ENCODE data around the gene KNDC1. TPM values are rescaled to one million over a fixed set of nuclear protein-coding genes. Genes with fewer than 3 reads are reported as not detected.

KNDC1 gene
- polyA plus RNA-seq, 6 donors from 2014 or later, result 0.04 to 0.08 (median 0.08) TPM; not detected in 3

GRCh38 chr10:133156674-133157579, 3.1 kb upstream of the KNDC1 start:
- no peaks in the 10 kb centered on the region for H3K36me3 Mint-ChIP-seq
- no peak for ATAC-seq (ENCODE audit: low read depth in 2 of 2)
- peaks cover 0 to 2% (median 0%) of the 10 kb centered on the region in 3 donors for H3K4me1 Mint-ChIP-seq
- H3K4me3 Mint-ChIP-seq, result peak overlapping the region in 2 of 8 donors; percentile 32 to 39
- no peak overlapping the region for H3K27ac Mint-ChIP-seq
- peaks cover 0 to 5% (median 0%) of the 10 kb centered on the region in 7 donors for H3K9me3 Mint-ChIP-seq
- DNase-seq, result no peak
- H3K27me3 Mint-ChIP-seq, result peaks cover 6 to 38% (median 14%) of the 10 kb centered on the region in 3 donors

GRCh38 chr10:133157662-133158436, 2.2 kb upstream of the KNDC1 start:
- peaks cover 12 to 38% (median 14%) of the 10 kb centered on the region in 3 donors for H3K27me3 Mint-ChIP-seq
- peaks cover 0 to 5% (median 0%) of the 10 kb centered on the region in 7 donors for H3K9me3 Mint-ChIP-seq
- no peak for ATAC-seq (ENCODE audit: low read depth in 2 of 2)
- H3K4me3 Mint-ChIP-seq, result peak overlapping the region in 4 of 8 donors; percentile 10 to 73 (median 38)
- no peak for DNase-seq
- H3K4me1 Mint-ChIP-seq, result peaks cover 0 to 3% (median 2%) of the 10 kb centered on the region in 3 donors
- H3K36me3 Mint-ChIP-seq, result peaks cover 0 to 4% of the 10 kb centered on the region in 2 donors
- H3K27ac Mint-ChIP-seq, result no peak overlapping the region

GRCh38 chr10:133158437-133158755, 1.6 kb upstream of the KNDC1 start:
- peaks cover 15 to 42% (median 16%) of the 10 kb centered on the region in 3 donors for H3K27me3 Mint-ChIP-seq
- peaks cover 0 to 8% of the 10 kb centered on the region in 2 donors for H3K36me3 Mint-ChIP-seq
- H3K4me3 Mint-ChIP-seq, result peak overlapping the region in 4 of 8 donors; percentile 10 to 73 (median 40)
- ATAC-seq (ENCODE audit: low read depth in 2 of 2) (no peak), DNase-seq (no peak)
- no peak overlapping the region for H3K27ac Mint-ChIP-seq
- H3K9me3 Mint-ChIP-seq, result peaks cover 0 to 5% (median 0%) of the 10 kb centered on the region in 7 donors
- peaks cover 0 to 4% (median 2%) of the 10 kb centered on the region in 3 donors for H3K4me1 Mint-ChIP-seq

GRCh38 chr10:133158756-133159610, 1.0 kb upstream of the KNDC1 start:
- Mint-ChIP-seq H3K27me3 (peaks cover 18 to 46% (median 21%) of the 10 kb centered on the region in 3 donors), H3K9me3 (peaks cover 0 to 5% (median 0%) of the 10 kb centered on the region in 7 donors), H3K4me3 (peak overlapping the region in 6 of 8 donors; percentile 24 to 47 (median 42)), H3K27ac (no peak overlapping the region), H3K36me3 (peaks cover 0 to 8% of the 10 kb centered on the region in 2 donors), H3K4me1 (peaks cover 0 to 4% (median 2%) of the 10 kb centered on the region in 3 donors)
- DNase-seq (no peak), ATAC-seq (ENCODE audit: low read depth in 2 of 2) (no peak)

- H3K9me3 Mint-ChIP-seq, result peaks cover 0 to 4% (median 0%) of the 10 kb centered on the region in 7 donors
- H3K4me1 Mint-ChIP-seq, result peaks cover 0 to 4% (median 2%) of the 10 kb centered on the region in 3 donors
- H3K27ac Mint-ChIP-seq, result no peak overlapping the region
- peaks cover 12 to 42% (median 22%) of the 10 kb centered on the region in 3 donors for H3K27me3 Mint-ChIP-seq
- H3K4me3 Mint-ChIP-seq, result peak overlapping the region in 3 of 8 donors; percentile 24 to 47 (median 43)
- H3K36me3 Mint-ChIP-seq, result peaks cover 0 to 8% of the 10 kb centered on the region in 2 donors
- DNase-seq (no peak), ATAC-seq (ENCODE audit: low read depth in 2 of 2) (no peak)
Measured at GRCh38 chr10:133159611-133159949, 439 bp upstream of the KNDC1 start.

GRCh38 chr10:133160826-133161471, 930 bp downstream of the KNDC1 start:
- ATAC-seq (ENCODE audit: low read depth in 2 of 2), result no peak
- no peaks in the 10 kb centered on the region for H3K9me3 Mint-ChIP-seq
- H3K36me3 Mint-ChIP-seq, result peaks cover 0 to 8% of the 10 kb centered on the region in 2 donors
- peaks cover 0 to 4% (median 2%) of the 10 kb centered on the region in 3 donors for H3K4me1 Mint-ChIP-seq
- H3K27ac Mint-ChIP-seq, result no peak overlapping the region
- no peak for DNase-seq
- H3K27me3 Mint-ChIP-seq, result peaks cover 12 to 39% (median 23%) of the 10 kb centered on the region in 3 donors
- peak overlapping the region in 7 of 8 donors; percentile 24 to 65 (median 42) for H3K4me3 Mint-ChIP-seq

GRCh38 chr10:133161486-133162109, 1.6 kb downstream of the KNDC1 start:
- no peak for DNase-seq
- peak overlapping the region in 5 of 8 donors; percentile 24 to 60 (median 42) for H3K4me3 Mint-ChIP-seq
- peaks cover 12 to 45% (median 29%) of the 10 kb centered on the region in 3 donors for H3K27me3 Mint-ChIP-seq
- peaks cover 0 to 8% of the 10 kb centered on the region in 2 donors for H3K36me3 Mint-ChIP-seq
- no peak overlapping the region for H3K27ac Mint-ChIP-seq
- H3K9me3 Mint-ChIP-seq, result no peaks in the 10 kb centered on the region
- peaks cover 0 to 4% (median 2%) of the 10 kb centered on the region in 3 donors for H3K4me1 Mint-ChIP-seq
- no peak for ATAC-seq (ENCODE audit: low read depth in 2 of 2)

GRCh38 chr10:133162178-133162909, 2.3 kb downstream of the KNDC1 start:
- H3K36me3 Mint-ChIP-seq, result peaks cover 0 to 8% of the 10 kb centered on the region in 2 donors
- peaks cover 12 to 47% (median 31%) of the 10 kb centered on the region in 3 donors for H3K27me3 Mint-ChIP-seq
- peak overlapping the region in 3 of 8 donors; percentile 29 to 60 (median 45) for H3K4me3 Mint-ChIP-seq
- ATAC-seq (ENCODE audit: low read depth in 2 of 2) (no peak), DNase-seq (no peak)
- peaks cover 0 to 4% (median 2%) of the 10 kb centered on the region in 3 donors for H3K4me1 Mint-ChIP-seq
- H3K27ac Mint-ChIP-seq, result peak overlapping the region in 1 of 6 donors; percentile 77
- no peaks in the 10 kb centered on the region for H3K9me3 Mint-ChIP-seq

- peaks cover 12 to 47% (median 31%) of the 10 kb centered on the region in 3 donors for H3K27me3 Mint-ChIP-seq
- peak overlapping the region in 1 of 6 donors; percentile 85 for H3K27ac Mint-ChIP-seq
- ATAC-seq (ENCODE audit: low read depth in 2 of 2), result no peak
- H3K4me1 Mint-ChIP-seq, result peaks cover 0 to 4% (median 2%) of the 10 kb centered on the region in 3 donors
- no peaks in the 10 kb centered on the region for H3K9me3 Mint-ChIP-seq
- peaks cover 0 to 8% of the 10 kb centered on the region in 2 donors for H3K36me3 Mint-ChIP-seq
- peak overlapping the region in 2 of 8 donors; percentile 47 to 68 for H3K4me3 Mint-ChIP-seq
- no peak for DNase-seq
Measured at GRCh38 chr10:133162910-133163856, 3.2 kb downstream of the KNDC1 start.

GRCh38 chr10:133163889-133164815, 4.1 kb downstream of the KNDC1 start:
- DNase-seq, result no peak
- peaks cover 12 to 47% (median 31%) of the 10 kb centered on the region in 3 donors for H3K27me3 Mint-ChIP-seq
- no peak overlapping the region for H3K27ac Mint-ChIP-seq
- no peak for ATAC-seq (ENCODE audit: low read depth in 2 of 2)
- H3K36me3 Mint-ChIP-seq, result peaks cover 0 to 8% of the 10 kb centered on the region in 2 donors
- peaks cover 0 to 4% (median 2%) of the 10 kb centered on the region in 3 donors for H3K4me1 Mint-ChIP-seq
- H3K4me3 Mint-ChIP-seq, result no peak overlapping the region
- H3K9me3 Mint-ChIP-seq, result peaks cover 0 to 1% (median 0%) of the 10 kb centered on the region in 7 donors

Data from naive B cell (primary cell).